HG02588 (cell line): ENCODE results near the gene LIN9.
"Not testable (repeated sequence)": the region's sequence is repeated elsewhere in the genome, so short reads cannot be mapped to it uniquely, and the experiment has no call there.

ENCODE experiments used
- ATAC-seq: cut with Tn5 transposase; IDR thresholded peaks from one replicate; pipeline ENCODE4 v1.9.1; 2021; ENCODE audit warnings: mild to moderate bottlenecking, moderate library complexity; ENCODE audit not compliant: unreplicated experiment

The LIN9 gene

GRCh38 chr1:226308723-226309397 lies at the start of gene LIN9:
LIN9 (minus strand) TSS chr1:226309164; CDS start chr1:226309139, 25 bp downstream.
- peak; percentile 77 for ATAC-seq

DNA sequence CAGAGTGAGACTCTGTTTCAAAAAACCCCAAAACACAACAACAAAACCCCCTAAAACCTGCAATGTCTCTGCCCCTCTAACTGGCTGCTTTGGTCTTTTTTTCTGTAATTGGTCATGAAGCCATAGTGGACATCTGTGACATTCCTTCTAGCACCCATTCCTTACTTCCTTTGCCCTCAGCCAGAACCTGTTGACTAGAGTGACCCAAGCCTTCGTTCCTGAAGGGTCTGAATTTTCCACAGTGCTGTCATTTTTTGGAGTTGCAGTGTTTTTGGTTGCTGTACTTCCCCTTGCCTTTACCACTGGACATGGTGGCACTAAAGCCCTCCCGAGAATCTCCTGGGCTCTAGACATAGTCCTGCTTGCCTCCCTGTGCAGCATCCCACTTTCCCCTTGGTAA lies 48.5 kb upstream of the LIN9 start:
- no peak for ATAC-seq

DNA sequence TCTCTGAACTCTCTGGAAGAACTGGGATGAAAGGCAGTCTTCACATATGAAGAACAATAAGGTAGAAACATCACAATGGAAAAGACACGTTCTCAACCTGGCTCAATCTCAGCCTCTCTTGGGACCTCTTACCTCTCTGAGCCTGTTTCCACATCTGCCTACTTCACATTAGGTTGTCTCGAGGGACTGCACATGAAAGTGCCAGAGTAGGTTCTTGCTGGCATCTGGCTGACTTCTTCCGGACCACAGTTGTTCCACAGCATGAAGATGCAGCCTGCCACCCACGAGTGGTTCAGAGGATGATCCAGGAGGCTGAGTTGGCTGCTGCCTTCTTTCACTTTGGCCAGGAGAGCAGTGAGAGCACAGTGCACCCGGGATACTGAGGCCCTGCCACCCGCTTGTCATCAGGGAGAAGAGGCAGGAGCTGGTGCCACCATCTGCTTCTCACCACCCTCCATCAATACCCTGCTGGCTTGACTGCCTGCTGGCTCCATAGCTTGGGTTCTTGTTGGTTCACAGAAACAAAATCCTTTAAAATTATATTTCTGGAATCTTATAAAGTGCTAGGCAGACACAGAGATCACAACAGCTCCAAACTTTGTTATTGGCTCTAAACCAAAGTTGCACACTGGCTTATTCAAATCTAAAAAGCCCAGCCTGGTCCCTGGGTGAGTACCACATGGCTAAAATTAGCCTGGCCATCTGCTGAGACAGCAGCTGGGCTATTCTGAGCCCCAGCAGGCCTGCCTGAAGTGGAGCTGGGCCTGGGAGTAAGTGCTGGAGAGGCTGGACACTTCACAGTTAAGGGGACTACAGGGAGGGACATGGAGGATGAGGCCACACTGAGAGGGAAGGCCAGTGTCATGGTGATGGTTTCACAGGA lies 46.9 kb upstream of the LIN9 start:
- ATAC-seq, result peak; percentile 58

DNA sequence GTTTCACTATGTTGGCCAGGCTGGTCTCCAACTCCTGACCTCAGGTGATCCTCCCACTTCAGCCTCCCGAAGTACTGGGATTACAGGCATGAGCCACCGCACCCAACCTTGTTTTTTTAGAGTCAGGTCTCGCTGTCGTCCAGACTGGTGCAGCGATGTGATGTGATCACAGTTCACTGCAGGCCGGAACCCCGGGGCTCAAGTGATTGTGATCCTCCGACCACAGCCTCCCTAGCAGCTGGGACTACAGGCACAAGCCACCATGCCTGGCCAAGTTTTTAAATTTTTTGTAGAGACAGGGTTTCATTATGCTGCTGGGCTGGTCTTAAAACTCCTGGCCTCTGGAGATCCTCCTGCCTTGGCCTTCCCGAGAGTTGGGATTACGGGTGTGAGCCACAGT lies 46.1 kb upstream of the LIN9 start:
- no peak for ATAC-seq

GRCh38 chr1:226353698-226354525 lies 44.9 kb upstream of the LIN9 start:
- ATAC-seq, result no peak

- no peak for ATAC-seq
Observed at GRCh38 chr1:226351709-226352108, 42.7 kb upstream of the LIN9 start.

GRCh38 chr1:226350519-226350865 lies 41.5 kb upstream of the LIN9 start:
- ATAC-seq, result no peak

GRCh38 chr1:226349801-226350518 lies 41.0 kb upstream of the LIN9 start:
- ATAC-seq, result no peak

- no peak for ATAC-seq
Observed at GRCh38 chr1:226349081-226349480, 40.1 kb upstream of the LIN9 start.

DNA sequence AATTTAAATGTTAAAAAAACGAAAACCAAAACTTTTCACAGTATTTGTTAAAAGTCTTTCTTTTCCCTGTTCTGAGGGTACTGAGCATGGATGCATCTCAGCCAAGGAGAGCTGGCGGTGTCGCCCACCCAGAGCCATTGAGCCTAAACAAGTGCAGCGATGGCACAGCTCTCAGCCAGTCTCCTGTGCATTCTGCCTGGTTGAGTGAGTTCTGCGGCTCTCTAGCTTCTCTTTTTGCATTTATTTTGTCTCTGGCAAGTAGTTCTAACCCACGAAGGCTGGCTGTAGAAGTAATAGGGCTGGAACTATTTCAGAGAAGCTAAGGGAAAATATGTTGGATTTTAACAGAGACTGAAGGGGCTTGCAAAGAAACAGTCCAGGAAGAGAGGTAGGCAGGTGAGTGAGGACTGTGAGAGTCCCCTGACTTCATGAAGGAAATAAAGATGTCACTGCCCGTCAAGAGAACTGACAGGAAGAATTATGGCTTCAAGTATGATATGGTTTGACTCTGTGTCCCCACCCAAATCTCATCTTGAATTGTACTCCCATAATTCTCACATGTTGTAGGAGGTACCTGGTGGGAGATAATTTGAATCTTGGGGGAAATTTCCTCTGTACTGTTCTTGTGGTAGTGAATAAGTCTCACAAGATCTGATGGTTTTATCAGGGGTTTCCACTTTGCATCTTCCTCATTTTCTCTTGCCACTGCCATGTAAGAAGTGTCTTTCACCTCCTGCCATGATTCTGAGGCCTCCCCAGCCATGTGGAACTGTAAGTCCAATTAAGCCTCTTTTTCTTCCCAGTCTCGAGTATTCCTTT lies 35.7 kb upstream of the LIN9 start:
- no peak for ATAC-seq

DNA sequence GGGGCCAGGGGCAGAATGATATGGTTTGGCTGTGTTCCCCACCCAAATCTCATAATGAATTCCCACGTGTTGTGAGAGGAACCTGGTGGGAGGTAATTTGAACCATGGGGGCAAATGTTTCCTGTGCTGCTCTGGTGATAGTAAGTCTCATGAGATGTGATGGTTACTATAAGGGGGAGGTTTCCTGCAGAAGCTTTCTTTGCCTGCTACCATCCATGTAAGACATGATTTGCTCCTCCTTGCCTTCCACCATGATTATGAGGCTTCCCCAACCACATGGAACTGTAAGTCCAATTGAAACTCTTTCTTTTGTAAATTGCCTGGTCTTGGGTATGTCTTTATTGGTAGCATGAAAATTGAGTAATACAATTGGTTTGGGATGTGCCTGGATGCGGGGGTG lies 33.7 kb upstream of the LIN9 start:
- no peak for ATAC-seq

DNA sequence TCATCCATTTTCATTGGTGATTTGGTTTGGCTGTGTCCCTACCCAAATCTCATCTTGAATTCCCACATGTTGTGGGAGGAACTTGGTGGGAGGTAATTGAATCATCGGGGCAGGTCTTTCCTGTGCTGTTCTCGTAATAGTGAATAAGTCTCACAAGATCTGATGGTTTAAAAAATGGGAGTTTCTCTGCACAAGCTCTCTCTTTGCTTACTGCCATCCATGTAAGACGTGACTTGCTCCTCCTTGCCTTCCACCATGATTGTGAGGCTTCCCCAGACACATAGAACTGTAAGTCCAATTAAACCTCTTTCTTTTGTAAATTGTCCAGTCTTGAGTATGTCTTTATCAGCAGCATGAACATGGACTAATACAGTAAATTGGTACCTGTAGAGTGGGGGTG lies 31.1 kb upstream of the LIN9 start:
- not testable (repeated sequence) for ATAC-seq

DNA sequence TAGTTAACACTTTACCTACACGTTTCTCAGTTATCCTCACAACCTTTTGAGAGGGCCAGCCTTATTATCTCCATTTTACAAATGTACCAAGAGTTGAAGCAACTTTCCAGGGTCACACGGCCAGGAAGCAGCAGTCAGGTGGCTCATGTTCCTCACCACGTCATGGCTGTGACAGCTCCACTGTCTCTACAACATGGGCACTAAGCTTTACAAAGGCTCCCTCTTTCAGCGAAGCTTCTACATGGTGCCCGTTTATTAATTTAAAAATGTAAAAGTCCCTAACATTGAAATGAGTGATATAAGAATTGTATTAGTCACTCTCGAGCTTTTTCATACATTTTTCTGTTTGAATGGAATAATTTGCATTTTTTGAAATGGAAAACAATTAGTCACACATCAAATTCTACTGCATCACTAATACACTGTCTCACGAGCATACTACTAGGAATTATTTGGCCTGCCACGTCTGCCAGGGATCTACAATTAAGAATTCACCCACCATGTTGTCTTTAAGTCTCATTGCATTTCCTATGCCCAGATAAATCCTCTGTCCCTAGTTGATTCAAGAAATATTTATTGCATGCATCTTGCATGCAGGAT lies 28.4 kb upstream of the LIN9 start:
- no peak for ATAC-seq

DNA sequence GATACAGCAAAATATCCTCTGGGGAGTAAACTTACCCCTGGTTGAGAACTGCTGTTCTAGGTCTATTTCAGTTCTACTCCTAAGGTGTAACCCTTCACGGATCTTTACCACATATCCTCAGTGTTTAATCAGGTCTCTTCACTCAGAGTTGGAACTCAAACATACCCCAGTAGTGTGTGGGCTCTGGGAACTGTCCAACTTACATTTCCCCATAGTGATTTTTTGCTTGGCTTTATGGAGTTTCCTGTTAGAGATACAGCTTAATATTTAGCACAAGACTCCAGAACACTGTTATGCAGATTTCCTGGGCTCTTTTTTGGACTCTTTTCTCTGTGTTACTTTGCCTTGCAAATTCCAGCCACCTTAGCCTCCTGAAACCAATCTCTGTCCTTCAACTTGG lies 26.7 kb upstream of the LIN9 start:
- ATAC-seq, result no peak

GRCh38 chr1:226332947-226333346 lies 24.0 kb upstream of the LIN9 start:
- no peak for ATAC-seq

GRCh38 chr1:226329237-226329636 lies 20.3 kb upstream of the LIN9 start:
- no peak for ATAC-seq

GRCh38 chr1:226327761-226328162 lies 18.8 kb upstream of the LIN9 start:
- ATAC-seq, result no peak

DNA sequence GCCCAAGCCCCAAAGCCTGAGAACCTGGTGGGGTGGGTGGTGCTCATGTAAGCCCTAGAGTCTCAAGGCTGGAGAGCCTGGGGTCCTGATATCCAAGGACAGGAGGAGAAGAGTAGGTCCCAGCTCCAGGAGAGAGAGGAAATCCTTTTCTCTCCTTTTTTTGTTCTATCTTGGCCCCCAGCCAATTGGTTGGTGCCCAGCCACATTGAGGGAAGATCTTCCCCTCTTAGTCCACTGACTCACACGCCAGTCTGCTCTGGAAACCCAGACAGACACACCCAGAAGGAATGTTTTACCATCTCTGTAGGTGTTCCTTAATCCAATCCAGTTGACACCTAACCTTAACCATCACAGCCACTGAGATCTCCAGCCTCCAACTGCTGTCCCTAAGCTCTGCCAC lies 16.2 kb upstream of the LIN9 start:
- no peak for ATAC-seq

- ATAC-seq, result no peak
Observed at GRCh38 chr1:226324479-226324878, 15.5 kb upstream of the LIN9 start.

DNA sequence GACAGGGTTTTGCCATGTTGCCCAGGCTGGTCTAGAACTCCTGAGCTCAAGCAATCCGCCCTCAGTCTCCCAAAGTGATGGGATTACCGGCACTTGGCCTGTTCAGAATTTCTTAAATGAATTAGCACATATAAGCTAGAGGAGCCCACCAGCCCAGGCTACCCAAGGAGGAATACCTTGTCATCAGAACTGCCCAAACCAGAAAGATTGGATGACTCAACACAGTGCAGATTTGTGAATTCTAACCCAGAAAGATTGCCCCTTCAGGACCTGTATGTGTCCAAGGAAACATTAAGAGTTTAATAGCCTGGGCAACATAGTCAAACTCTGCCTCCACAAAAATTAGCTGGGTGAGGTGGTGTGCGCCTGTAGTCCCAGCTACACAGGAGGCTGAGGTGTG lies 14.0 kb upstream of the LIN9 start:
- no peak for ATAC-seq
